Fibroblast of skin of scalp (primary cell): Measurements from ENCODE around the gene GRB2. TPM values are rescaled to one million over a fixed set of nuclear protein-coding genes. Genes with fewer than 3 reads are reported as not detected.
"Not testable (repeated sequence)": the region's sequence is repeated elsewhere in the genome, so short reads cannot be mapped to it uniquely, and the experiment has no call there.

Source experiments
- DNase-seq: peaks from one replicate; pipeline ENCODE4 v3.0.0-alpha.2; 2013
- polyA plus RNA-seq, 2 experiments: library from polyadenylated mRNA; unstranded; fragments of 120-200 nt; gene quantifications; one replicate each; pipeline ENCODE4 v1.2.1, GENCODE V29; 2013; ENCODE audit not compliant: insufficient read length in 2 of 2

Gene GRB2
- 90.9 TPM for polyA plus RNA-seq (2013, experiment 1 of 2; ENCODE audit: insufficient read length)
- polyA plus RNA-seq (2013, experiment 2 of 2; ENCODE audit: insufficient read length): 101 TPM

GRCh38 chr17:75405365-75406221, at the start of gene GRB2:
Gene GRB2, minus strand, starts transcription at chr17:75405678. Its CDS starts 12,050 bp downstream, at chr17:75393628.
- peak; percentile 97 for DNase-seq

GRCh38 chr17:75454672-75455071, 49.2 kb upstream of the GRB2 start:
- DNase-seq: not testable (repeated sequence)

- no peak for DNase-seq
Observed at GRCh38 chr17:75454193-75454592, 48.7 kb upstream of the GRB2 start.

GRCh38 chr17:75450270-75450669, 44.8 kb upstream of the GRB2 start:
- peak; percentile 34 for DNase-seq

GRCh38 chr17:75447951-75448856, 42.7 kb upstream of the GRB2 start:
- no peak for DNase-seq

- not testable (repeated sequence) for DNase-seq
Observed at GRCh38 chr17:75445896-75446295, 40.4 kb upstream of the GRB2 start.

- DNase-seq: no peak
Observed at GRCh38 chr17:75445296-75445695, 39.8 kb upstream of the GRB2 start.

- peak; percentile 31 for DNase-seq
Observed at GRCh38 chr17:75442168-75443103, 37.0 kb upstream of the GRB2 start.

GRCh38 chr17:75440738-75441448, 35.4 kb upstream of the GRB2 start:
- DNase-seq: no peak

- no peak for DNase-seq
Observed at GRCh38 chr17:75439287-75439686, 33.8 kb upstream of the GRB2 start.

GRCh38 chr17:75437404-75437803, 31.9 kb upstream of the GRB2 start:
- DNase-seq: not testable (repeated sequence)

GRCh38 chr17:75434433-75434832, 29.0 kb upstream of the GRB2 start:
- not testable (repeated sequence) for DNase-seq

GRCh38 chr17:75433218-75433783, 27.8 kb upstream of the GRB2 start:
- no peak for DNase-seq

GRCh38 chr17:75430159-75430974, 24.9 kb upstream of the GRB2 start:
- DNase-seq: peak; percentile 98

GRCh38 chr17:75428543-75429469, 23.3 kb upstream of the GRB2 start:
- DNase-seq: peak; percentile 80

- DNase-seq: no peak
Observed at GRCh38 chr17:75418531-75418930, 13.1 kb upstream of the GRB2 start.

- no peak for DNase-seq
Observed at GRCh38 chr17:75417054-75417580, 11.6 kb upstream of the GRB2 start.

- DNase-seq: no peak
Observed at GRCh38 chr17:75416006-75416405, 10.5 kb upstream of the GRB2 start.

GRCh38 chr17:75414488-75414887, 9.0 kb upstream of the GRB2 start:
- no peak for DNase-seq
